HFF-Myc (cell line): ENCODE measurements around the gene RSPH6A.
A peak's percentile ranks its signal among the peaks of the same experiment; 100 is the strongest.

Experiments
- DNase-seq: peaks from one replicate; pipeline ENCODE4 v3.0.0-alpha.2; 2011; ENCODE audit warnings: low read depth; ENCODE audit errors: extremely low read depth
- H3K4me3 ChIP-seq: replicated peaks from 2 replicates; pipeline ENCODE4 v1.5.1; 2011; ENCODE audit warnings: low read depth, mild to moderate bottlenecking, control low read depth, low read length
- CTCF ChIP-seq: IDR thresholded peaks from 2 replicates; pipeline ENCODE4 v1.5.1; 2012; ENCODE audit warnings: mild to moderate bottlenecking, low read depth, low read length, control low read depth; ENCODE audit errors: missing control alignments

RSPH6A gene

GRCh38 chr19:45816236-45817009, 1.3 kb upstream of the RSPH6A start:
- H3K4me3 ChIP-seq: no peak overlapping the region
- no peak for DNase-seq
- no peak for TF ChIP-seq CTCF

GRCh38 chr19:45815481-45816216, 541 bp upstream of the RSPH6A start:
- DNase-seq: no peak
- no peak for TF ChIP-seq CTCF

GRCh38 chr19:45814166-45814780, 835 bp downstream of the RSPH6A start:
- H3K4me3 ChIP-seq: no peak overlapping the region
- no peak for DNase-seq
- no peak for TF ChIP-seq CTCF

More at GRCh38 chr19:45815481-45816216, 541 bp upstream of the RSPH6A start:
- H3K4me3 ChIP-seq: no peak overlapping the region

GRCh38 chr19:45812297-45812696, 2.8 kb downstream of the RSPH6A start:
- no peak for DNase-seq
- H3K4me3 ChIP-seq: no peak overlapping the region
- no peak for TF ChIP-seq CTCF

- H3K4me3 ChIP-seq: no peak overlapping the region
- no peak for TF ChIP-seq CTCF
- peak; percentile 92 for DNase-seq
These were observed 5.4 kb downstream of the RSPH6A start for GRCh38 chr19:45809643-45810159.

- DNase-seq: no peak
- TF ChIP-seq CTCF: no peak
- H3K4me3 ChIP-seq: no peak overlapping the region
These were observed 9.4 kb downstream of the RSPH6A start for GRCh38 chr19:45805719-45806118.
